ENCODE measurements around the gene PNN.
"Not testable (repeated sequence)": the region's sequence is repeated elsewhere in the genome, so short reads cannot be mapped to it uniquely, and the experiment has no call there.

The PNN gene

DNA sequence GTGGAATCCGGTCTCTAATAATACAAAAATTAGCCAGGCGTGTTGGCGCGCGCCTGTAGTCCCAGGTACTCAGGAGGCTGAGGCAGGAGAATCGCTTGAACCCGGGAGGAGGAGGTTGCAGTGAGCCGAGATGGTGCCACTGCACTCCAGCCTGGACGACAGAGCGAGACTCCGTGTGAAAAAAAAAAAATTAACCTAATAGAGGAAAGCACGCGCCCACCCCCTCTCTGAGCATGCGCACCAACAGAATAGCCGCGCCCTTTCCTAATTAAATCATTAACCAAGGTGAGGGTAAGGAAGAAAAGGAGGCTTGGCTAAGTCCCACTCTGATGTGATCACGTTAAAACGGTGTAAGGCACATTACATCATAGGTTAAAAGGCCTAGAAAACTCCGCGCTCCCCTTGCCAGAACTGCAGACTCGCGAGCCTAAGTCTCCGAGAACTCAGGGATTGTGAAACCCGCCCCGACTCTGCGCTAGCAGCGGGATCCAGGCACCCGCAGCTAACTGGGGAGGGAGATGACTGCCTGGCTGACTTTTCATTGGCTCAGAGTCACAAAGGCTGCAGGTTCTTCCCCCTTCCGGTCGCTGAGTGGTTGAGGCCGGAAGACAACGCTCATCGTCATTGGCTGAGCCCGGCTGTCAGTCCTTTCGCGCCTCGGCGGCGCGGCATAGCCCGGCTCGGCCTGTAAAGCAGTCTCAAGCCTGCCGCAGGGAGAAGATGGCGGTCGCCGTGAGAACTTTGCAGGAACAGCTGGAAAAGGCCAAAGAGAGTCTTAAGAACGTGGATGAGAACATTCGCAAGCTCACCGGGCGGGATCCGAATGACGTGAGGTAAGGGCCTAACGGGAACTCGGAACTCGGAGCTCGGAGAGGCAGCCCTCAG is at the start of gene PNN:
Gene PNN (plus strand): TSS at position 695 of the 885 bp plus-strand sequence. CDS start 26 bp downstream, at position 721.
- peak; percentile 88 for DNase-seq (ENCODE audit: low read depth)

DNA sequence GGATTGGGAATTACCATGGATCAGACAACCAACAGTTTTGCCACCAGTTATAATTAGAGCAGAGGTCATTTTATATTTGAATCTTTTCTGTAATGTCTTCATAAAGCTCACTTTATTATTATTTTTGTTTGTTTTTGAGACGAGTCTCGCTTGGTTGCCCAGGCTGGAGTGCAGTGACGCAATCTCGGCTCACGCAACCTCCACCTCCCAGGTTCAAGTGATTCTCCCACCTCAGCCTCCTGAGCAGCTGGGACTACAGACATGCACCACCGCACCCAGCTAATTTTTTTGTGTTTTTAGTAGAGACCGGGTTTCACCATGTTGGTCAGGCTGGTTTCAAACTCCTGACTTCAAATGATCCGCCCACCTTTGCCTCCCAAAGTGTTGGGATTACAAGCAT is 37.2 kb upstream of the PNN start:
- DNase-seq (ENCODE audit: low read depth): not testable (repeated sequence)

DNA sequence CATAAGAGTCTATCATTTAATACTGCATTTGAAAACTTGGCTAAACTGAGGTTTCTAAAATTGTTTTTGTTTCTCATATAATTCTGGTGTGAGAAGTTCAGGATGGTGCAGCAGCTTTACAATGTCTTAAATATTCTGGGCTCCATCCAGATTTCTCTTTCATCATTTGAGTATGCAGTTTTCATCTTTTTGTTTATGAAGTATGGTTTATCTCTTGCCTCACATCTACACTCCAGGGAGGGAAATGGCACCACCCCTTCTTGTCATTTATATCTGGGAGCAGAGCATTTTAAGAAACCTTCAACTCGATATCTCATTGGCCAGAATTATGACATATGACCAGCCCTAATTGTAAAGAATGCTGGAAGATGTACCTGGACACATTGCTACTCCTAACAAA is 36.6 kb upstream of the PNN start:
- no peak for DNase-seq (ENCODE audit: low read depth)

DNA sequence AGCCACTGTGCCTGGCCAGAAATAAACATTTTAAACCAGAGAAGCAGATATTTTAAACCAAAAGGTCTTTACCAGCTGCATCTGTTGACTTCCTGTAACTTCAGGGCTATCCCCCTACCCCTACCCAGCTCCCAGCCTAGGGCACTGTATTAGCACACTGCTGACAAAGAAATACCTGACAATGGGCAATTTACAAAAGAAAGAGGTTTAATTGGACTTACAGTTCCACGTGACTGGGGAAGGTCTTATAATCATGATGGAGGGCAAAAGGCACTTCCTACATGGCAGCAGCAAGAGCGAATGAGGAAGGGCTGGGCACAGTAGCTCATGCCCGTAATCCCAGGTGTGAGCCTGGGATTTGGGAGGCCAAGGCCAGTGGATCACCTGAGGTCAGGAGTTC is 34.9 kb upstream of the PNN start:
- no peak for DNase-seq (ENCODE audit: low read depth)

DNA sequence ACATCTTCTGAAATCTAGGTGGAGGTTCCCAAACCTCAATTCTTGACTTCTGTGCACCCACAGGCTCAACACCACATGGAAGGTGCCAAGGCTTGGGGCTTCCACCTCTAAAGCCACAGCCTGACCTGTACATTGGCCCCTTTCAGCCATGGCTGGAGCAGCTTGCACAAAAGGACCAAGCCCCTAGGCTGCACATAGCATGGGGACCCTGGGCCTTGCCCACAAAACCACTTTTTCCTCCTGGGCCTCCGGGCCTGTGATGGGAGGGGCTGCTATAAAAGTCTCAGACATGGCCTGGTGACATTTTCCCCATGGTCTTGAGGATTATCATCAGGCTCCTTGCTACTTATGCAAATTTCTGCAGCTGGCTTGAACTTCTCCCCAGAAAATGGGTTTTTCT is 33.4 kb upstream of the PNN start:
- not testable (repeated sequence) for DNase-seq (ENCODE audit: low read depth)

DNA sequence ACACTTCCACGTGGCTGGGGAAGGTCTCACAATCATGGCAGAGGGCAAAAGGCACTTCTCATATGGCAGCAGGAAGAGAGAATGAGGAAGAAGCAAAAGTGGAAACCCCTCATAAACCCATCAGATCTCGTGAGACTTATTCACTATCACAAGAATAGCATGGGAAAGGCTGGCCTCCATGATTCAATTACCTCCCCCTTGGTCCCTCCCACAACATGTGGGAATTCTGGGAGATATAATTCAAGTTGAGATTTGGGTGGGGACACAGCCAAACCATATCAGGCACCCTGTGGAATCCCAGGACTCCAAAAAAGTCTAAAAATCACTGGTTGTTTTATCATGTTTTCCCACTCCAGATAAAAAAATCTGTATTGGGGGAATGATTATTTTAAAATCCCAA is 31.8 kb upstream of the PNN start:
- not testable (repeated sequence) for DNase-seq (ENCODE audit: low read depth)

DNA sequence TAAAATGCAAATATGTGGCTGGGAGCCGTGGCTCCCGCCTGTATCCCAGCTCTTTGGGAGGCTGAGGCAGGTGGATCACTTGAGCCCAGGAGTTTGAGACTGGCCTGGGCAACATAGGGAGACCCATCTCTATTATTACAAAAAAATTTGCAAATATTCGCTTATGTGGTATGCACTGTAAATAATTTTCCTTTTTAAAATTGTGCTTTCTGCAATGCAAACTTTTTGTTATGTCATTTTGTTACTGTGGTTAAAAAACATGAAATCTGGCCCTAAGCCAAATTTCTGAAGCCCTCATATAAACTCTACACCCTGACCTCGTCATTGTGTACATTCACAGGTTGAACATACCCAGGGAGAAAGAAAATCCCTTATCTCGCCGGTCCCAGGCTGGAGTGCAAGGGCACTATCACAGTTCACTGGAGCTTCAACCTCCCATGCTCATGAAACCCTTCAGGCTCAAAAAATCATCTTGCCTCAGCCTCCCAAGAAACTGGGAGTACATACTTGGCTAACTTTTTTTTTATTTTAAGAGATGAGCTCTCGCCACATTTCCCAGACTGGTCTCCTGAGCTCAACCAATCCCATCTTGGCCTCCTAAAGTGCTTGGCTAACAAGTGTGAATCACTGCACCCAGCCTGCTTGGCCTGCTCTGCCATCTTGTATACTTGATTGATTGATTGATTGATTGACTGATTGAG is 29.6 kb upstream of the PNN start:
- no peak for DNase-seq (ENCODE audit: low read depth)

DNA sequence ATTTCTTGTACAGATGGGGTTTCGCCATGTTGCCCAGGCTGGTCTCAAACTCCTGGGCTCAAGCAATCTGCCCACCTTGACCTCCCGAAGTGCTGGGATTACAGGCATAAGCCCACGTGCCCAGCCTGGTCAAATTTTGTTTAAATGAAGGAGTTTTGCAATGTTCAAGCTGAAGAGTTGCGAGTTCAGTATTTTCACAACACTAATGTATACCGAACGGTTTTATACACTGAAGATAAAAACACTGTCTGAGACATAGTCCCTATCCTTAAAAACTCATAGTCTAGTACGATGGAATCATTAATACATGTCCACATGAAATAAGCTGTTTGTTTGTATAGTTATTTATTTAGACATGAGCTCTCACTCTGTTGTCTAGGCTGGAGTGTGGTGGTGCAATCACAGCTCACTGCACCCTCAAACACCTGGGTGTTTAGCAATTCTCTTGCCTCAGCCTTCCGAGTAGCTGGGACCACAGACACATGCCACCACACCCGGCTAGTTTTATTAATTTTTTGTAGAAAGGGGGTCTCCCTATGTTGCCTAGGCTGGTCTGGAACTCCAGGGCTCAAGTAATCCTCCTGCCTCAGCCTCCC is 20.4 kb upstream of the PNN start:
- DNase-seq (ENCODE audit: low read depth): no peak

DNA sequence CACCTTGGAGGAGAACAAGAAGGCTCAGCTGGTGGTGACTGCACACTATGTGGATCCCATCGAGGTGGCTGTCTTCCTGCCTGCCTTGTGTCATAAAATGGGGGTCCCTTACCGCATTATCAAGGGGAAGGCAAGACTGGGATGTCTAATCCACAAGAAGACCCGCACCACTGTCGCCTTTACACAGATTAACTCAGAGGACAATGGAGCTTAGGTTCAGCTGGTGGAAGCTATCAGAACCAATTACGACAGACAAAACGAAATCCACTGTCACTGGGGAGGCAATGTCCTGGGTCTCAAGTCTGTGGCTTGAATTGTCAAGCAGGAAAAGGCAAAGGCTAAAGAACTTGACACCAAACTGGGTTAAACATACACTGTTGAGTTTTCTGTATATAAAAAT is 17.6 kb upstream of the PNN start:
- DNase-seq (ENCODE audit: low read depth): no peak

DNA sequence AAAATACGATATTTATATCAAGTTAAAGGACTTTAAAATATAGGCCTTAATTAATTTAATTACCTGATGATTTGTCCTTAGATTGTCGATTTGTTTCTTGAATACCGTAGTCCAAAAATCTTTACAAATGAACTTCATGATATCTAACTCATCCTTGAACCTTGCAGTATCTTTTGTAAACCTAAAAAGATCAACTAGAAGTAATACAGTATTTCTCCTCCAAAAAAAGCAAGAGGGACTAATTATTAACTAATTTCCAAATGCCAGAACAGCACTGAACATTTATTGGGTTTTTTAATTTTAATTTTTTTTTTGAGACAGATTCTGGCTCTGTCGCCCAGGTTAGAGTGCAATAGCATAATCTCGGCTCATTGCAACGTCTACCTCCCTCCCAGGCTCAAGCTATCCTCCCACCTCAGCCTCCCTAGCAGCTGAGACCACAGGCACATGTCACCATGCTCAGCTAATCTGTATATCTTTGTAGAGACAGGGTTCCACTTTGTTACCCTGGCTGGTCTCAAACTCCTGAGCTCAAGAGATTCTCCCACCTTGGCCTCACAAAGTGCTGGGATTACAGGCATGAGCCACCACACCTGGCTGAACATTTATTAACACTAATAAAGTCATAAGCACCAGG is 16.7 kb upstream of the PNN start:
- DNase-seq (ENCODE audit: low read depth): no peak

DNA sequence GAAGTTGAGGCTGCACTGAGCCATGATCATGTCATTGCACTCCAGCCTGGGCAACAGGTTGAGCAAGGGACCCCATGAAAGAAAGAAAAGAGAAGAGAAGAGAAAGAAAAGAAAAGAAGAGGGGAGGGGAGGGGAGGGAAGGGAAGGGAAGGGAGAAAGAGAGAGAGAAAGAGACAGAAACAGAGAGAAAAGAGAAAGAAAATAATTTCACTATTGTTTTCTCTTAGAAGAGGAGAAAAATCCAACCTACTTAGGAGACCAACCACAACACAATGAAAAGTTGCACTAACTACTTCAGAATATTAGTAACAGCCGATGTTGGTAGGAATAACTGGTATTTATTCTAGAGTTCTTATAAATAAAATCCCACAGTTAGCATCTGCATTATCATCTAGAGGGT is 14.6 kb upstream of the PNN start:
- DNase-seq (ENCODE audit: low read depth): no peak

DNA sequence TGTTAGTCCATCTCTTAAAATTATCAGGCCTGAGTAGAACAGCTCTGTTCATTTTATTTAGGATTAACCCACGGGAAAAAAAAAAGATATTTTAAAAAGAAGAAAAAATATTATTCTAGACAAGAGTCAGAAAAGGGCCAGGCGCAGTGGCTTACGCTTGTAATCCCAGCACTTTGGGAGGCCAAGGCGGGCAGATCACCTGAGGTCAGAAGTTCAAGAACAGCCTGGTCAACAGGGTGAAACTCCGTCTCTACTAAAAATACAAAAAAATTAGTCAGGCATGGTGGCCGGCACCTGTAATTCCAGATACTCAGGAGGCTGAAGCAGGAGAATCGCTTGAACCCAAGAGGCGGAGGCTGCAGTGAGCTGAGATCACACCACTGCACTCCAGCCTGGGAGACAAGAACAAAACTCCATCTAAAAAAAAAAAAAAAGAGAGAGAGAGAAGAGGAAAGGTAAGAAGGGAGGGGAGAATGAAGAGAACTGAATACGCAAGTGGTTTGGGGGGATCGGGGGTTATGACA is 7.2 kb upstream of the PNN start:
- DNase-seq (ENCODE audit: low read depth): not testable (repeated sequence)

DNA sequence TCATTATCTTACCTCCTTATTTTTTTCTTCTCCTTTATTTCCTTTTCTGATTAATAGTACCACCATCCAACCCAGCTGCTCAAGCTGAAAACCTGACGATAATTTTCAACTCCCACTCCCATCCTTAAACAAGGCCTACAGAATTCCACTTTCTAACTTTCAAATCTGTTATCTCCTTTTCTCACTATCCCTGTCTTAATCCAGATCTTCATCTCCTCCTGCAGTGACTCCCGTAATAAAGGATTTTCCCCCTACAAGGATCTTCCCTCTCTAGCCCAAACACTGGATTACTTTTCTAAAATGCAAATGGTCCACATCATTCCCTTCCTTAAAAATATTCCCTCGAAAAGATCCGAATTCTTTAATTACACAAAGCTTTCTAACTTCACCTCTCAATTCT is 6.5 kb upstream of the PNN start:
- no peak for DNase-seq (ENCODE audit: low read depth)

DNA sequence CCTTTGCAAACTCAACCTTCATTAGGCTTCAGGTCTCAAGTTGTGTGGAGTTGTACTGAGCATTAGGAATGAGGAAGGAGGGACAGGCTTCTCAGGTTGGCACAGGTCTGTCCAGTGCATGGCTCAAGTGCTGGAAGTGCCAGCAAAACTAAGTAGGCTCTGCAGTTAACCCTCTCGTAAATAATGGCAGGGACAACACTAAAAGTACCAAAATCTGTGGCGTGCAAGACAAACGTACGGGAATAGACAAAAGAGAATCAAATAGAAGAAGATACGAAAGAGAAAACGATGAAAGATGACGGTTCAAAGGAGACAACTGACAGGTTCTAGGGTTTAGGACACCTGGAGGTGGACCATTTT is 5.5 kb upstream of the PNN start:
- DNase-seq (ENCODE audit: low read depth): no peak

DNA sequence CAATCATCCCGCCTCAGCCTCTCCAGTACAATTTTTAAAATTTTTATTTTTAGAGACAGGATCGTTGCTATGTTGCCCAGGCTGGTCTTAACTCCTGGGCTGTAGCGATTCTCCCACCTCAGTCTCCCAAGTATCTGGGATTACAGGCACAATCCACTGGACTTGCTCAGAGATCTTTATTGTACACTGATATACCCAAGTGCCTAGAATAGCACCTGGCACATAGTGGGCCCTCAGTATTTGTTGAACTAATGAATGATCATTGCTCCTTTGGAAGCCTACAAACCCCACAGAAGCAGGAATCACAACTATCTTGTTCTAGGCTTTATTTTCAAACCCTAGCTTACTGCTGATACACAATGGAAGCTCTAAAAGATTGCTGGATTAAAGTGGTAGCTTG is 1.9 kb upstream of the PNN start:
- no peak for DNase-seq (ENCODE audit: low read depth)

DNA sequence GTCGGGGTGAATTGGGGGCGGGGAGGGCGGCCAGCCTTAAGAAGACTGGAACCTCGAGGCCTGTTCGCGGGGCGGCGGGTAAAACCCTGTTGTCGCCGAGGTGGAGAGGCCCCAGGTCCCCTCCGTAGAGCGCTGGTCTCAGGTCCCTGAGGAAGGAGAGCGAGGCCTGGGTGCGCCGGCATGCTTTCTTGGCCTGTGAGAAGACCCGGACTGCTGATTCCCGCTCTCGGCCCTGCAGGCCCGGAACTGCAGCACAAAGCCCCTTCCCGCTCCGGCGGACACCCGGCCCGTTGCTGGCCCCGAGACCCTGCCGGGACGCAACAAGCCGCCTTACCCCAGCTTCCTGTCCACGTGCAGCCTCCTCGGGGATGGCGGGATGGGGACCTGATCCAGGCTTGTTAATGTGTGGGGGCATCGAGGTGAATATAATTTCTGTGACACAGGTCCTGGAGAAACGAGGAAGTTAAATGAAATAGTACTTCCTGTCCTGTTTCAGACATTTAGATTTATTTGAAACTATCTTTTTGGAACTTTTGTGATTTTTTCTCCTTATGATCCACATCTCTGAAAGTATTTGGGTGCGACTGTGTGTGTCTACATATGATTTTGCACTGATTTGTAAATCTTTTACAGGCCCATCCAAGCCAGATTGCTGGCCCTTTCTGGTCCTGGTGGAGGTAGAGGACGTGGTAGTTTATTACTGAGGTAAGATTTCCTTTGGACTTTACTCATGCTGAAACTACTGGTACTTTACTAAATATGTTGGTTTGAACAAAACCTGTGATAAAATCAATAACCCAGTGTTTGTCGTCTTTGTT is 600 bp downstream of the PNN start:
- no peak for DNase-seq (ENCODE audit: low read depth)

DNA sequence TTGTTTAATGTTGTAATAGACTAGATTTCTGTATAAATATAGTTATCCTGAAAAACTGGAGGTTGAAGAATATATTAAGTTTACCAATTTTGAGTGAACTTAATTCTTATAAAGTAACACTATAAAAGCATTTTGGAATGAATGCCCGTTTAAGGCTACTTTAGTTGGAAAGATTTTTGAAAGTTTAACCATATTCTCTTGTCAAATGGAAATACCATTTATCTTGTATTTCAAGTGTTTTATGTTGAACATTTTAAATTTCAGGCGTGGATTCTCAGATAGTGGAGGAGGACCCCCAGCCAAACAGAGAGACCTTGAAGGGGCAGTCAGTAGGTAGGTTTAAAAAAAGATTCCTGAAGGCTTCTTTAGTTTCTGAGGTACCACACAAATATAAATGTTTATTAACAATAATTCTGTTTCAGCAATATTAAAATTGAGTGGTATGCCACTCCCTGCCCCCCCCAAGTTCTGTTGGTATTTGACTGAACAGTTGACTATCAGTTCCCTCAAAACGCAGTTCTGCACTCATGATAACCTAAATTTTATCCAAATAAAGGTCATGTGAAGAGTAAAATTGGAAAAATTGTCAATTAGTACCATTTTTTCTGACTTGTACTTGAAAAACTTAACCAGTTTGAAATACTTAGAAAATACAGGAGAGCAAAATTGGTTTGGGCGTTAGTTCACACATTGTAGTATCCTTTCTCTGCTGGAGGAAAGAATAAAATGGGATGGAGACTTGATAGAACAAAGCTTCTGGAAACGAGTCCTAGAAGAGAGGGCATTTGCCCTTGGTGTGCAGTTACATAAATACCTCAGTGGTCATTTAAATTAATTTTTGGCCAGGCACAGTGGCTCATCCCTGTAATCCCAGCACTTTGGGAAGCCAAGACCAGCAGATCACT is 1.5 kb downstream of the PNN start:
- DNase-seq (ENCODE audit: low read depth): no peak

DNA sequence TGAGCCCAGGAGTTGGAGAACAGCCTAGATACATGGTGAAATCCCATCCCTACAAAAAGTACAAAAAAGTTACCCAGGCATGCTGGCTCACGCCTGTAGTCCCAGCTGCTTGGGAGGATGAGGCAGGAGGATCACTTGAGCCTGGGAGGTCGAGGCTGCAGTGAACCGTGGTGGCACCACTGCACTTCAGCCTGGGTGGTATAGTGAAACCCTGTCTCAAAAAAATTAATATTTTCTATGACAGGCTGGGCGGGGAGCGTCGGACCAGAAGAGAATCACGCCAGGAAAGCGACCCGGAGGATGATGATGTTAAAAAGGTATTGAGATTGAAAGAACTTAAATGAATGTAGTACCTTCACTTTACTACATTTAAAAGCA is 2.1 kb downstream of the PNN start:
- no peak for DNase-seq (ENCODE audit: low read depth)

DNA sequence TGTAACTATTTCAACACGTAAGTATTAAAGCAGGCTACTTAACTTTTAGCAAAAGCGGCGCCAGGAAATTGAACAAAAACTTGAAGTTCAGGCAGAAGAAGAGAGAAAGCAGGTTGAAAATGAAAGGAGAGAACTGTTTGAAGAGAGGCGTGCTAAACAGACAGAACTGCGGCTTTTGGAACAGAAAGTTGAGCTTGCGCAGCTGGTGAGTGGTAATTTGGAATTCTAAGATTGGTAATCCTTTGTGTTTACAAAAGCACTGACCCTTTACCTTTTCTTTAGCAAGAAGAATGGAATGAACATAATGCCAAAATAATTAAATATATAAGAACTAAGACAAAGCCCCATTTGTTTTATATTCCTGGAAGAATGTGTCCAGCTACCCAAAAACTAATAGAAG is 4.0 kb downstream of the PNN start:
- DNase-seq (ENCODE audit: low read depth): no peak

DNA sequence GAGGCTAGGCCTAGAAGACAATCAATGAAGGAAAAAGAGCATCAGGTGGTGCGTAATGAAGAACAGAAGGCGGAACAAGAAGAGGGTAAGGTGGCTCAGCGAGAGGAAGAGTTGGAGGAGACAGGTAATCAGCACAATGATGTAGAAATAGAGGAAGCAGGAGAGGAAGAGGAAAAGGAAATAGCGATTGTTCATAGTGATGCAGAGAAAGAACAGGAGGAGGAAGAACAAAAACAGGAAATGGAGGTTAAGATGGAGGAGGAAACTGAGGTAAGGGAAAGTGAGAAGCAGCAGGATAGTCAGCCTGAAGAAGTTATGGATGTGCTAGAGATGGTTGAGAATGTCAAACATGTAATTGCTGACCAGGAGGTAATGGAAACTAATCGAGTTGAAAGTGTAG is 5.5 kb downstream of the PNN start:
- DNase-seq (ENCODE audit: low read depth): no peak
